IMR-90 (cell line): ENCODE measurements around the gene TEAD2. TPM values are rescaled to one million over a fixed set of nuclear protein-coding genes. Genes with fewer than 3 reads are reported as not detected.

Experiments
- ATAC-seq: fragments of 200-7000 bp; cut with Tn5 transposase; 2 replicates; pipeline ENCODE4 v1.9.1; 2020; ENCODE audit warnings: low read depth, mild to moderate bottlenecking, moderate library complexity
- BruUV-seq: library from RNA; stranded (reverse); fragments of 400-500 nt; replicated peaks from 2 replicates; lab custom pipeline; 2021; lab: Mats Ljungman, UMichigan
- CTCF ChIA-PET: fragments of 300-600 bp; formaldehyde crosslinking; extraction: SDS; loops from one replicate; lab custom pipeline; 2021; ENCODE audit warnings: antibody characterized with exemption; lab: Yijun Ruan, JAX
- POLR2A ChIA-PET: fragments of 300-600 bp; sonication (Branson Sonifier 250); formaldehyde crosslinking; loops from one replicate; lab custom pipeline; 2022; ENCODE audit warnings: antibody characterized with exemption; ENCODE audit not compliant: unreplicated experiment; lab: Charles Lee
- DNase-seq: peaks from one replicate; pipeline ENCODE4 v3.0.0; 2013
- H2AFZ ChIP-seq: replicated peaks from 2 replicates; pipeline ENCODE3; 2013; ENCODE audit warnings: low read length, mild to moderate bottlenecking; ENCODE audit not compliant: poor library complexity
- H2AK5ac ChIP-seq: 2 replicates; pipeline ENCODE4 v1.6.1; 2013; ENCODE audit warnings: low read depth, low read length, inconsistent platforms
- H2AK9ac ChIP-seq: replicated peaks from 2 replicates; pipeline ENCODE3; 2013; ENCODE audit warnings: mild to moderate bottlenecking, low read depth, low read length, moderate library complexity; ENCODE audit not compliant: poor library complexity
- H2BK120ac ChIP-seq: 2 replicates; pipeline ENCODE4 v1.6.1; 2013; ENCODE audit warnings: low read depth, low read length, inconsistent platforms
- H2BK15ac ChIP-seq: 3 replicates; pipeline ENCODE4 v1.6.1; 2013; ENCODE audit warnings: low read depth, low read length, inconsistent platforms
- H2BK20ac ChIP-seq: 2 replicates; pipeline ENCODE4 v1.6.1; 2013; ENCODE audit warnings: low read depth, mild to moderate bottlenecking, inconsistent platforms, low read length, moderate library complexity
- H2BK5ac ChIP-seq: 2 replicates; pipeline ENCODE4 v1.6.1; 2013; ENCODE audit warnings: mild to moderate bottlenecking, low read depth, low read length, inconsistent platforms; ENCODE audit not compliant: poor library complexity, severe bottlenecking
- H3K14ac ChIP-seq: replicated peaks from 2 replicates; pipeline ENCODE4 v1.6.1; 2013; ENCODE audit warnings: low read depth, low read length, inconsistent platforms
- H3K18ac ChIP-seq: 2 replicates; pipeline ENCODE4 v1.6.1; 2013; ENCODE audit warnings: low read depth, low read length, control low read depth
- H3K23ac ChIP-seq: 2 replicates; pipeline ENCODE4 v1.6.1; 2013; ENCODE audit warnings: low read depth, low read length, inconsistent platforms
- H3K27ac ChIP-seq: 2 replicates; pipeline ENCODE4 v1.5.1; 2013; ENCODE audit warnings: mild to moderate bottlenecking, control low read depth, low read length; ENCODE audit not compliant: insufficient read depth
- H3K27me3 ChIP-seq: 2 replicates; pipeline ENCODE4 v1.6.1; 2013; ENCODE audit warnings: low read length; ENCODE audit not compliant: control insufficient read depth, insufficient read depth
- H3K36me3 ChIP-seq: 2 replicates; pipeline ENCODE4 v1.6.1; 2013; ENCODE audit warnings: low read length, mixed read lengths; ENCODE audit not compliant: control insufficient read depth, insufficient read depth
- H3K4ac ChIP-seq: 2 replicates; pipeline ENCODE4 v1.6.1; 2013; ENCODE audit warnings: low read depth, low read length, inconsistent platforms
- H3K4me1 ChIP-seq: 2 replicates; pipeline ENCODE4 v1.6.1; 2013; ENCODE audit warnings: low read length, mixed read lengths; ENCODE audit not compliant: control insufficient read depth, insufficient read depth
- H3K4me2 ChIP-seq: 2 replicates; pipeline ENCODE4 v1.6.1; 2013; ENCODE audit warnings: low read depth, mild to moderate bottlenecking, control low read depth, low read length, moderate library complexity
- H3K4me3 ChIP-seq: 2 replicates; pipeline ENCODE4 v1.5.1; 2013; ENCODE audit warnings: low read depth, mild to moderate bottlenecking, control low read depth, low read length, moderate library complexity; ENCODE audit not compliant: insufficient read depth
- H3K56ac ChIP-seq: 2 replicates; pipeline ENCODE4 v1.6.1; 2013; ENCODE audit warnings: low read length, inconsistent platforms; ENCODE audit not compliant: insufficient read depth; ENCODE audit errors: extremely low read depth
- H3K79me1 ChIP-seq, 2 experiments: 2 replicates each; pipeline ENCODE4 v1.6.1; 2013; ENCODE audit warnings: low read length in 2 of 2, inconsistent platforms in 1 of 2, low read depth in 1 of 2
- H3K9ac ChIP-seq: 2 replicates; pipeline ENCODE4 v1.6.1; 2013; ENCODE audit warnings: low read depth, low read length, control low read depth
- H3K9me1 ChIP-seq: 2 replicates; pipeline ENCODE4 v1.6.1; 2013; ENCODE audit warnings: low read length, inconsistent platforms; ENCODE audit not compliant: insufficient read depth
- H3K9me3 ChIP-seq: 2 replicates; pipeline ENCODE4 v1.6.1; 2013; ENCODE audit warnings: low read length; ENCODE audit not compliant: control insufficient read depth, insufficient read depth
- H4K20me1 ChIP-seq: 2 replicates; pipeline ENCODE4 v1.6.1; 2013; ENCODE audit warnings: low read length, inconsistent platforms; ENCODE audit not compliant: insufficient read depth
- H4K5ac ChIP-seq: 2 replicates; pipeline ENCODE4 v1.6.1; 2013; ENCODE audit warnings: mild to moderate bottlenecking, low read depth, low read length, control low read depth
- H4K8ac ChIP-seq, 2 experiments: 2 replicates each; pipeline ENCODE4 v1.6.1; 2013; ENCODE audit warnings: low read depth in 2 of 2, low read length in 2 of 2, control low read depth in 1 of 2, inconsistent platforms in 1 of 2
- H4K91ac ChIP-seq: 2 replicates; pipeline ENCODE4 v1.6.1; 2013; ENCODE audit warnings: low read depth, low read length, inconsistent platforms; ENCODE audit not compliant: insufficient read depth
- BHLHE40 ChIP-seq: fragments of 150-350 bp; IDR thresholded peaks from 2 replicates; pipeline ENCODE4 v1.6.1; 2016; ENCODE audit warnings: mild to moderate bottlenecking, low read depth, low read length
- CHD1 ChIP-seq: IDR thresholded peaks from 2 replicates; pipeline ENCODE4 v1.6.1; 2012; ENCODE audit warnings: low read depth, low read length, improper control_type of control experiment
- CTCF ChIP-seq: conservative IDR thresholded peaks from 2 replicates; pipeline ENCODE4 v1.5.1; 2012; ENCODE audit warnings: mild to moderate bottlenecking, low read depth, low read length, improper control_type of control experiment
- FOS ChIP-seq: fragments of 150-350 bp; IDR thresholded peaks from 2 replicates; pipeline ENCODE4 v1.6.1; 2016; ENCODE audit warnings: low read depth, low read length
- MAFK ChIP-seq: IDR thresholded peaks from 2 replicates; pipeline ENCODE4 v1.6.1; 2012; ENCODE audit warnings: low read depth, low read length, improper control_type of control experiment
- MAZ ChIP-seq: IDR thresholded peaks from 2 replicates; pipeline ENCODE4 v1.6.1; 2012; ENCODE audit warnings: low read depth, mild to moderate bottlenecking, low read length, improper control_type of control experiment, moderate library complexity, borderline replicate concordance
- MXI1 ChIP-seq: IDR thresholded peaks from 2 replicates; pipeline ENCODE4 v1.6.1; 2012; ENCODE audit warnings: low read depth, mild to moderate bottlenecking, low read length, moderate library complexity, borderline replicate concordance
- NFE2L2 ChIP-seq: fragments of 150-350 bp; IDR thresholded peaks from 2 replicates; pipeline ENCODE4 v1.6.1; 2016; ENCODE audit warnings: low read depth, mild to moderate bottlenecking, low read length
- POLR2A ChIP-seq: IDR thresholded peaks from 2 replicates; pipeline ENCODE4 v1.6.1; 2012; ENCODE audit warnings: mild to moderate bottlenecking, low read depth, low read length
- RAD21 ChIP-seq: IDR thresholded peaks from 2 replicates; pipeline ENCODE4 v1.6.1; 2012; ENCODE audit warnings: low read length, improper control_type of control experiment
- RCOR1 ChIP-seq: IDR thresholded peaks from 2 replicates; pipeline ENCODE4 v1.6.1; 2012; ENCODE audit warnings: mild to moderate bottlenecking, low read length, improper control_type of control experiment; ENCODE audit not compliant: insufficient replicate concordance
- SMC3 ChIP-seq: fragments of 150-350 bp; IDR thresholded peaks from 2 replicates; pipeline ENCODE4 v1.6.1; 2016; ENCODE audit warnings: low read depth, mild to moderate bottlenecking, antibody characterized with exemption, low read length, moderate library complexity
- USF2 ChIP-seq: fragments of 150-350 bp; IDR thresholded peaks from 2 replicates; pipeline ENCODE4 v1.6.1; 2017; ENCODE audit warnings: mild to moderate bottlenecking, antibody characterized with exemption, low read length, low read depth
- WGBS, 2 experiments: methylation state at CpG; one replicate each; pipeline versions ENCODE4 v1.1.5 to v1.1.7; 2013; ENCODE audit warnings: missing lambda C conversion rate in 2 of 2; ENCODE audit not compliant: insufficient read length in 1 of 2; ENCODE audit errors: extremely low coverage in 2 of 2; 5-methylcytosine and 5-hydroxymethylcytosine counted together
- dilution Hi-C: fragments of 300-500 bp; cut with HindIII; formaldehyde crosslinking; loops from one replicate; pipeline ENCODE4 v1.14.3; 2018; ENCODE audit warnings: low sequenced_read_pairs; ENCODE audit not compliant: unreplicated experiment
- in situ Hi-C: fragments of 300-500 bp; cut with MboI; formaldehyde crosslinking; loops from 3 replicates; pipeline ENCODE4 v1.14.3; 2019; ENCODE audit warnings: low sequenced_read_pairs, inconsistent platforms, mixed read lengths
- intact Hi-C: fragments of 100-400 bp; cut with micrococcal nuclease; formaldehyde crosslinking; loops from 2 replicates; pipeline ENCODE4 v1.10.0; 2022
- polyA plus RNA-seq, 3 experiments: library from polyadenylated mRNA; depleted of rRNA; stranded (reverse); fragments of >200 nt; gene quantifications; 2 replicates each; pipeline ENCODE4 v1.2.3, GENCODE V29; 2012; ENCODE audit warnings: low replicate concordance in 1 of 3
- total RNA-seq: library from RNA; depleted of rRNA; stranded (reverse); fragments of >200 nt; gene quantifications from 2 replicates; pipeline ENCODE4 v1.2.3, GENCODE V29; 2012
- TF ChIP-seq, protein P1 (sequence below): fragments of 150-350 bp; IDR thresholded peaks from 2 replicates; pipeline ENCODE4 v1.6.1; 2016; ENCODE audit warnings: low read depth, mild to moderate bottlenecking, low read length, moderate library complexity, borderline replicate concordance

The TEAD2 gene
- total and polyA plus RNA-seq, 2 of the 4 experiments (the other 2 are of a cell fraction), result 30.8 to 33.6 TPM

DNA sequence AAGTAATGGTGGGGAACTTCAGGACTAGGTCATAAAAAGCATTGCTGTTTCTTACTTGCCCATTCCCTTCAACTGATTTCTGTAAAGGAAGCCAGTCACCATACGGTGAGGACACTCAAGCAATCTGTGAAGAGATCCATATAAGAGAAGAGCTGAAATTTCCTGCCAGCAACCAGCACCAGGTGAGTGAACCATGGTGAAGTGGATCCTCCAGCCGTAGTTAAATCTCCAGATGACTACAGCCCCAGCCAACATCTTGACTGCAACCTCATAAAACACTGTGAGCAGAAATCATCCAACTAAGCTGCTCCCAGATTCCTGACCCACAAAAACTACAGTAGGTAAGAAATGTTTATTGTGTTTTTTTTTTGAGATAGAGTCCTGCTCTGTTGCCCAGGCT lies 33.5 kb downstream of the TEAD2 start:
- Histone ChIP-seq H2AFZ (no peak overlapping the region), H3K18ac (no peak overlapping the region), H4K91ac (no peak overlapping the region), H2AK9ac (no peak overlapping the region), H3K4me3 (no peak overlapping the region), H3K23ac (no peak overlapping the region), H2AK5ac (no peak overlapping the region), H3K9ac (no peak overlapping the region), H3K4me2 (no peak overlapping the region), H3K4me1 (no peaks in the 10 kb centered on the region), H4K8ac (no peak overlapping the region), H3K9me1 (peaks cover 7% of the 10 kb centered on the region; the same call in 1 of the 2 replicates), H4K20me1 (0 out of 2 replicates have a peak, but pooled peaks cover 5% of the 10 kb centered on the region), H3K79me1 (no peaks in the 10 kb centered on the region), H3K14ac (no peak overlapping the region), H3K36me3 (peaks cover 2% of the 10 kb centered on the region), H2BK20ac (no peak overlapping the region), H3K4ac (no peak overlapping the region), H4K5ac (no peak overlapping the region), H3K27me3 (no peaks in the 10 kb centered on the region), H3K9me3 (no peaks in the 10 kb centered on the region), H2BK15ac (no peak overlapping the region), H2BK120ac (no peak overlapping the region), H2BK5ac (no peak overlapping the region), H3K27ac (no peak overlapping the region), H3K56ac (no peak overlapping the region)
- ChIA-PET CTCF (no interaction called here), POLR2A (no interaction called here)
- dilution Hi-C loops, result no loop called here
- ATAC-seq, result no peak
- in situ Hi-C loops, result no loop called here
- no CpG with 5 or more reads among the region's 2 CpGs for whole genome bisulfite sequencing, 2 experiments
- BruUV-seq, result no TSS peak
- DNase-seq, result no peak
- intact Hi-C loops, result loop anchor here (1.0 kb wide), 1 partner anchor 62 kb away; no protein-coding TSS in a partner anchor
- TF ChIP-seq, protein P1, sequence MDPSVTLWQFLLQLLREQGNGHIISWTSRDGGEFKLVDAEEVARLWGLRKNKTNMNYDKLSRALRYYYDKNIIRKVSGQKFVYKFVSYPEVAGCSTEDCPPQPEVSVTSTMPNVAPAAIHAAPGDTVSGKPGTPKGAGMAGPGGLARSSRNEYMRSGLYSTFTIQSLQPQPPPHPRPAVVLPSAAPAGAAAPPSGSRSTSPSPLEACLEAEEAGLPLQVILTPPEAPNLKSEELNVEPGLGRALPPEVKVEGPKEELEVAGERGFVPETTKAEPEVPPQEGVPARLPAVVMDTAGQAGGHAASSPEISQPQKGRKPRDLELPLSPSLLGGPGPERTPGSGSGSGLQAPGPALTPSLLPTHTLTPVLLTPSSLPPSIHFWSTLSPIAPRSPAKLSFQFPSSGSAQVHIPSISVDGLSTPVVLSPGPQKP, result no peak
- no peak for TF ChIP-seq CTCF
- TF ChIP-seq BHLHE40, result no peak
- TF ChIP-seq POLR2A, result no peak
- TF ChIP-seq RCOR1, result no peak
- no peak for TF ChIP-seq MAFK
- no peak for TF ChIP-seq RAD21
- no peak for TF ChIP-seq SMC3
- no peak for TF ChIP-seq CHD1
- TF ChIP-seq USF2, result no peak
- no peak for TF ChIP-seq MXI1
- TF ChIP-seq NFE2L2, result no peak
- no peak for TF ChIP-seq MAZ
- no peak for TF ChIP-seq FOS
